Activated naive CD8-positive, alpha-beta T cell treated with anti-CD3 and anti-CD28 coated beads, Interleukin-2, amount 50 U/mL, for 16 hours (primary cell): ENCODE measurements around the gene MX1.
"Not testable (repeated sequence)": the region's sequence is repeated elsewhere in the genome, so short reads cannot be mapped to it uniquely, and the experiment has no call there.

Experiments used
- DNase-seq: peaks from one replicate; pipeline ENCODE4 v3.0.0-alpha.2; 2020; ENCODE audit warnings: low read depth, low spot score

Gene MX1

DNA sequence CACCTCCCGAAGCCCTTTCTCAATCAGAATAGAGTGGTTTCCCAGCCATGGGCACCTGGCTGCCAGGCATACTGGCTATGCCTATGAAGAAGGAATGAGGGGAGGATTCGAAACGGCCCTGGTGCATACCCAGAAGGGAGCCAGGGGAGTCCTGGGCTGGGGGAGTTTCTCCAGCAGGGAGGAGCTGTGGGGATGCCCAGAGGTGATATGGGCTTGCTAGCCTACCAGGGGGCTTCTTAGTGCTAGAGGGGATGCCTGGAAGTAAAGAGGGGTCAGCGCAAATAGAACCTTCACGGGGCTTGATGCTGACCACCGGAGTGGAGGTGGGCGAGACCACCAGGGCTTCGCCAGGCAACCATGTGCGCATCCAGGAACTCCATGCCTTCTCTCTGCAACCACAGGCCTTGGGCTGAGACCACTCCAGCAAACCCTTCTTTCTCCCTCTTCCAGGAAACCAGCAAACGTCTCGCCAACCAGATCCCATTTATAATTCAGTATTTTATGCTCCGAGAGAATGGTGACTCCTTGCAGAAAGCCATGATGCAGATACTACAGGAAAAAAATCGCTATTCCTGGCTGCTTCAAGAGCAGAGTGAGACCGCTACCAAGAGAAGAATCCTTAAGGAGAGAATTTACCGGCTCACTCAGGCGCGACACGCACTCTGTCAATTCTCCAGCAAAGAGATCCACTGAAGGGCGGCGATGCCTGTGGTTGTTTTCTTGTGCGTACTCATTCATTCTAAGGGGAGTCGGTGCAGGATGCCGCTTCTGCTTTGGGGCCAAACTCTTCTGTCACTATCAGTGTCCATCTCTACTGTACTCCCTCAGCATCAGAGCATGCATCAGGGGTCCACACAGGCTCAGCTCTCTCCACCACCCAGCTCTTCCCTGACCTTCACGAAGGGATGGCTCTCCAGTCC, 18.2 kb upstream of the MX1 start:
- no peak for DNase-seq

DNA sequence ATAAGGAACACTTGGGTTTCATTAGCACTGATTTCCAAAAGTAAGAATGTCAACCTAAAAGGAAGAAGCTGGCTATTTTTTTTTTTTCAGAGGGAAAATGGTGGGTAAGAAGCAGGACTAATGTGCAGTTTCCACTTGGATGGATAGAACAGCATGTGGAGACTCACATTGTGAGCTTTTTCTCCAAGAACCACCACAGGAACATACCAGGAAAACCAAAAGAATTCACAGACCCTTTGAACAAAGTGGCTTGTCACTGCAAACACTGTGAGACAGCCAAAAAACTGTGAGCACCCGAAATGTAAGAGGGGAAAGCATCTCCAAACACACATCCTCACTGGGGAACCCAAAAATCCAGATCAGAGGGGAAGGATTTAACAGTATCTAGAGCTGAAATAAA, 15.7 kb upstream of the MX1 start:
- DNase-seq = no peak

DNA sequence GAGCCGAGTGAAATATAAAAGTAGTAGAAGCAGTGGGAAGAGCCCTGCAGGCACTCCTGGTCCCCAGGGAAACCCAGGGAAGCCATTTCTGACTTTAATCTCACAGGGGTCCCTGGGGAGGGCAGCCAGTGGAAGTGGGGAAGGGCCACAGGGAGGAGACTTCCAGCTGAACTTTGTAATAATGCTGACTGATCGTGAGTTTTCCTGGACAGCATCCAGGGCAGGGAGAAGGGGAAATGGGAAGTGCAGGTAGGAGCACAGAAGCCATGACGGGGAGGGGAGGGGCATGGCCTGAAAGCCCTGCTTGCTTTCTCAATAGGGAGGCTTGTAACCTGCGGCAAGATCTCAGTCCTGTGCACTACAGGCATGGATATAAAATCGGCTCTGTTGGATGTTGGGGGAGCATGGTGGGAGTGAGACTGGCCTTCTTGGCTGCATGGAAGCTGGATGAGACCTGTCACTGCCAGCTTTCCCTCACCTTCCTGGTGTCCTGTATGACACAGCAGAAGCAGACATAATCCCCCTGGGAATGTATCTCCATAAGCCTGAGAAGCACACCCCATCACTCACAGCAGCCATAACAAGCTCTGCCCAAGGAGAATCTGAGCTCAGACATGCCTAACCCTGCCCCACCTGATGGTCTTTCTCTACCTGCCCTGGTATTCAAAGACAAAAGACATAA, 15.1 kb upstream of the MX1 start:
- DNase-seq = no peak

DNA sequence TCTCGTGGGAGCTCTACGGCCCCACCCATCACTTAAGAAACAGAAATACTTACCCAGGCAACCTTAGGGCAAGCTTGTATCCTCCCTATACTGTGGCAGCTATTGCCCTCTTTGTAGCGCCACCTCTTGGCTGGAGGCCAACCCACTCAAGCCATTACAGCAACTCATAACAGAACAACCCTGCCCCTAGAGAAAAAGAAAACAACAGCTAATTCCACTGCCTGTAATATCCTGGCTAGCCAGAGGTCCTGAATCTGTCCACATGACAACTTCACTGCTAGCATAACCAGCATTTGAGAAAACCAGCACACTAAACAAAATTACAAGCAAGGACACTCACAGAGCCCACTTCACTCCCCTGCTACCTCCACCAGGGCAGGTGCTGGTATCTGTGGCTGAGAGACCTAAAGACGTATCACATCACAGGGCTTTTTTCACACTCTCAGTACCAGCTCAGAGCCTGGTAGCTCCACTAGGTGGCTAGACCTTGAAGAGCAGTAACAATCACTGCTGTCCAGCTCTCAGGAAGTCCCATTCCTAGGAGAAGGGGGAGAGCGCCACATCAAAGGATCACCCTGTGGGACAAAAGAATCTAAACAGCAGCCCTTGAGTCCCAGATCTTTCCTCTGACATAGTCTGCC, 14.5 kb upstream of the MX1 start:
- DNase-seq = no peak

DNA sequence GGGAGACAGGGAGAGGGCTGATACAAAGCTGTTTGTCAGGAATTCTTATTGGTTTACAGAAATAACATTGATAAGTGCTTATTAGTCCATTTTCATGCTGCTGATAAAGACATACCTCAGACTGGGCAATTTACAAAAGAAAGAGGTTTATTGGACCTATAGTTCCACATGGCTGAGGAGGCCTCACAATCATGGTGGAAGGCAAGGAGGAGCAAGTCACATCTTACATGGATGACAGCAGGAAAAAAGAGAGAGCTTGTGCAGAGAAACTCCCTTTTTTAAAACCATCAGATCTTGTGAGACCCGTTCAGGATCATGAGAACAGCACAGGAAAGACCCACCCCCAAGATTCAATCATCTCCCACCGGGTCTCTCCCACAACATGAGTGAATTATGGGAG, 8.5 kb upstream of the MX1 start:
- not testable (repeated sequence) for DNase-seq

DNA sequence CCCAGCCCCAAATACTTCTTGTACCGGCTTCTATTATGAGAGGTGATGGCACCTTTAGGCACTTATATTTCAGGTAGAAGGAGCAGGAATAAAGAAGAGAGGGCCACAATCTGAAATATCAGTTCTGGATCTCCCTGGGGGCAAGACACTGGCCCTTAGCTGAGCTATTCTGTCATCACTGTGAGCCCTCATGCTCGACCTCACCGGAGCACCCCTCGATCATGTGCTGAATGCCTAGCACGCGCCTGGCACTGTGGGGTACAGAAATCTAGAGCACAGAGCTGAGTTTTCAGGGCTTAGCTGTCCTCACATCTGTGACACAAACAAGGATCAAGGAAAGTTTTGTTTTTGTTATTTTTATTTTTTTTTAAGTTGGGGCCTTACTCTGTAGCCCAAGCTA, 7.6 kb upstream of the MX1 start:
- no peak for DNase-seq

DNA sequence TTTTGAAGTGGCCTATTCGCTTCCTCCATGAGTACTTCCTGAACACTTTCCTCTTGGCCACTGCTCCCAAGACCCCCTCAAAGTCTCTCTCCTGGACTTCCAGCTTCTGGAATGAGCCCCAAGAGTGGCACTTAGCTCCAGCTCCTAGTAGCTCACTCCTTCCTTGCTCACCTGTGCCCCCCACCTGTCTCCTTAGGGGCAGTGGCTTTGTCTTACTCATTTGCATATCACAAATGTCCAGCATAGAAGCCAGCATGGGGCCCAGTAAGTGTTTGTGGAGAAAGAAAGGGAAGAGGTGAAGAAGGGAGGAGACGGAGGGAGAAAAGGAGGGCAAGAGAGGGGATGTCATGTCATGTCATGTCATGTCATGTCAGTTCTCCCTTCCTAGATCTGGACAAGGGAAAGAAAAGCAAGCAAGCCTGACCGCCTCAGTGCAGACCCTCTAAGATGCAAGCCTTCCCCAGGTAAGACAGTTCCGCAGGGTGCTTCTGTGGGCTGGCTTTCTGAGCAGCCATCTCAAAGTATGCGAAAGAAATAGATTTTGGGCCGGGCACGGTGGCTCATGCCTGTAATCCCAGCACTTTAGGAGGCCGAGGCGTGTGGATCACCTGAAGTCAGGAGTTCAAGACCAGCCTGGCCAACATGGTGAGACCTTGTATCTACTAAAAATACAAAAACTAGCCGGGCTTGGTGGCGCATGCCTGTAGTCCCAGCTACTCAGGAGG, 6.9 kb upstream of the MX1 start:
- no peak for DNase-seq

DNA sequence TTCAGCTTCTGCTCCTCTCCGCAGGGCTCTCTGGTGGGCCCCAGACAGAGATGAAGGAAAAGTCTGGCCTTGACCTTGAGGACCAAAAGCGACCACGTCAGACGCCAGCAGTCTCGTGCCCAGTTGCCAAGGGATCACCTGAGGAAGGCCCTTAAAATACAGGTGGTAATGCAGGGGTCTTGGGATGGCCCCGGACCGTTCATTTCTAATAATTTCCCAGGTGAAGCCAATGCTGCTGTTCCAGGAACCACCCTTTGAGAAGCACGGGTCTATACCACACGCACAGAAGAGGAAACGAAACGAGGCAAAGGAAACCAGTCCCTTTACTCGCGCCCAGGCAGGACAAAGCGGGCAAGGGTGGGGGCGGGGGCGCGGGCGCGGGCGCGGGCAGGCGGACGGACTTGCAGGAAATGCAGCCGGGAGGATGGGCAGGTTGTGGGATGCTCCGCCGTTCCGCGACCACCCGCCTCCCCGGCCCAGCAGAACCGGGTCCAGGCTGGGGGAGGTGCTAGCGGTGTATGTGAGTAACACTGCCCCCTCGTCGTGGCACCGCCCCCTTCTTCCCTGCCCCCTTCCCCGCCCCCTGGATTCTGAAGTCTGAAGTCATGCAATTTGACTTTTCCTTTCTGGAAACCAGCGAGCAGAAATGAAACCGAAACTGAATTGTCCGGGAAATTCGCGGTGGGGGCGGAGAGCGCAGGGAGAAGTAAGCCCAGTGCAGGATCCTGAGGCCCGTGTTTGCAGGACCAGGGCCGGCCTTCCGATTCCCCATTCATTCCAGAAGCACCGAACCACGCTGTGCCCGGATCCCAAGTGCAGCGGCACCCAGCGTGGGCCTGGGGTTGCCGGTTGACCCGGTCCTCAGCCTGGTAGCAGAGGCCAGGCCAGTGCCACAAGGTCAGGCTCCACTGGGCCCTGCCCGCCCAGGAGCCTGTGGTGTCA, 5.8 kb upstream of the MX1 start:
- DNase-seq = no peak

DNA sequence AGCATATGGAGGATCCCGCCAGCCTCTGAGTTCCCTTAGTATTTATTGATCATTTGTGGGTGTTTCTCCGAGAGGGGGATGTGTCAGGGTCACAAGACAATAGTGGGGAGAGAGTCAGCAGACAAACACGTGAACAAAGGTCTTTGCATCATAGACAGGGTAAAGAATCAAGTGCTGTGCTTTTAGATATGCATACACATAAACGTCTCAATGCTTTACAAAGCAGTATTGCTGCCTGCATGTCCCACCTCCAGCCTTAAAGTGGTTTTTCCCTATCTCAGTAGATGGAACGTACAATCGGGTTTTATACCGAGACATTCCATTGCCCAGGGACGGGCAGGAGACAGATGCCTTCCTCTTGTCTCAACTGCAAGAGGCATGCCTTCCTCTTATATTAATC, 5.0 kb upstream of the MX1 start:
- DNase-seq = not testable (repeated sequence)

DNA sequence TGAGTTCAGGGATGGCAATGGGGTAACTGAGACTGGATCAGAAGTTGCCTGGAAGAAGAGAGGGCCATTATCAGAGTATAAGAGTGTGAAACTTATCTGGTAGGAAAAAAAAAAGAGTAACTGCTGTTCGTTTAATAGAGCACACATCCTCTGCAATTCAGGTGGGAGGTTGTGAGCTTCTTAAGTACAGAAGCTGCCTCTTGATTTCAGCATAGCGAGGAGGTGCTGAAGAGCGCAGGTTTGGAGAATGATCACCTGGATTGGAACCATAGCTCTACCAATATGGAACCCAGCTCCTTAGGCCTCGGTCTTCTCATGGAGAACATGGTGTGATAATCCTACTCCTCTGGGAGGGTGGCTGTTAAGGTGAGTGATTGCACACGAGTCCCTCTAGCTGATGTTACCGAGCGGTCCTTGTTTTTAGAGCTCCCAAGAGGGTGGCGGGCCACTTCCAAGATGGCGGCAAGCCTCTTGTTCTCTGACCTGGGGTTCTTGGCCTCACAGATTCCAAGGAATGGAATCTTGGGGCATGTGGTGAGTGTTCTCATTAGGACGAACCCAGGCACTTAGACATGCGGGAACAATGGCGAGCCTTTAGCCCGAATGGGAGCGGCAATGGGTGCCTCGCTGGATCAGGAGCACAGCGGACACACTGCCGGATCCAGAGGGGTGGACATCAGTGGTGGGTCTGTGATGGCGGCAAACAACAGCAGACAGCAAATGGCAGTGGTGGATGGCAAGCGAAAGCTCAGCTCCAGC, 3.3 kb upstream of the MX1 start:
- DNase-seq = no peak

DNA sequence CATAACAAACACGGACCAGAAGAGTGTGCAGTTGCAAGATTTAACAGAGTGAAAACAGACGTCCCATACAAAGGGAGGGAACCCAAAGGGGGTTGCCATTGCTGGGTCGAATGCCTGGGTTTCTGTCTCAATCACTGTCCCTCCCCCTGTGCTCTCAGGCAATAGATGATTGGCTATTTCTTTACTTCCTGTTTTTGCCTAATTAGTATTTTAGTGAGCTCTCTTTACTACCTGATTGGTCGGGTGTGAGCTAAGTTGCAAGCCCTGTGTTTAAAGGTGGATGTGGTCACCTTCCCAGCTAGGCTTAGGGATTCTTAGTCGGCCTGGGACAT, 2.8 kb upstream of the MX1 start:
- not testable (repeated sequence) for DNase-seq

DNA sequence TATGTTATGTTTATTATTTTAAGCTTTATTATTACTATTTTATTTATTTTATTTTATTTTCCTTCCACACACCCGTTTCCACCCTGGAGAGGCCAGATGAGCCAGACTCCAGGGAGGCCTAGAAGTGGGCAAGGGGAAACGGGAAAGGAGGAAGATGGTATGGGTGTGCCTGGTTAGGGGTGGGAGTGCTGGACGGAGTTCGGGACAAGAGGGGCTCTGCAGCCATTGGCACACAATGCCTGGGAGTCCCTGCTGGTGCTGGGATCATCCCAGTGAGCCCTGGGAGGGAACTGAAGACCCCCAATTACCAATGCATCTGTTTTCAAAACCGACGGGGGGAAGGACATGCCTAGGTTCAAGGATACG, 468 bp upstream of the MX1 start:
- no peak for DNase-seq

DNA sequence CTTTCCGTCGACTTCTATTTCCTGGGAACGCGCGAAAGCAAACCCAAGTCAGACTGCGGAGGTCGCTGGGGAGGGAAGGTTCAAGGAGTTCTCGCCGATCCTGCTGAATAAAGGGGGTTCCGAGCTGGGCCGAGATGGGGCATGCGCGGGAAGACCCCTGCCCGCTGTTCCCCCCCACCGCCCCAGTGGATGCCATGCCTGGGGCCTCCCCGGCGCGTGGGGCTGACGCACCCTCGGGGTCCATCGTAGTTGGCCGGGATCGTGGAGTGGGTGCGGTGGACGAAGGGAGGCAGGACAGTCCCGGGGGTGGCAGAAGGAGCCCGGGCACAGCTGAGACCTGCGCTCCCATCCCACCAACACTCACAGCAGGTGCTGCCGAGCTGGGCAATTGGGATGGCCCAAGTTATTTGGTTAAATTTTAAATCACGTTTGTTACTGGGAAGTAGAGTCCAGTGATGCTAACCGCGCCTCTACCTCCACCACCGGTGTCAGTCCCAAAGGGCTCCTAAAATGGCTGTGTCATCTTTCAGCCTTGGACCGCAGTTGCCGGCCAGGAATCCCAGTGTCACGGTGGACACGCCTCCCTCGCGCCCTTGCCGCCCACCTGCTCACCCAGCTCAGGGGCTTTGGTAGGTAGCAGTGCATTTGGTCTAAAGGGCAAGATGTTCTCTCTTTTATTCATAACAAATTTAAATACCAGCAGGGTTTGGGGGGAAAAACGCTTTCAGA, 801 bp downstream of the MX1 start:
- no peak for DNase-seq

DNA sequence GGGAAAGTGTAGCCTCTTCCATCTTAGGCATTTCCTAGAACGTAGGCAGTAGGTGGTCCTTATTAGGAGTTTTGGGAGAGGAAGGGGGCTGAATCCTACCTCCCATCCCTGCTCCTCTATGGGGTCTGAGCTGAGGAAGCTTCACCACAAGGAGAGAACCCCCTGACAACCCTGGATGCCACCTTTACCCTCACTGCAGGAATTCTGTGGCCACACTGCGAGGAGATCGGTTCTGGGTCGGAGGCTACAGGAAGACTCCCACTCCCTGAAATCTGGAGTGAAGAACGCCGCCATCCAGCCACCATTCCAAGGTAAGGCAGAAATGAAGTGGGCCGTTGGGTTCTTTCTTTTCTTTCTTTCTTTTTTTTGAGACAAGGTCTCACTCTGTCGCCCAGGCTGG, 1.5 kb downstream of the MX1 start:
- DNase-seq = no peak

DNA sequence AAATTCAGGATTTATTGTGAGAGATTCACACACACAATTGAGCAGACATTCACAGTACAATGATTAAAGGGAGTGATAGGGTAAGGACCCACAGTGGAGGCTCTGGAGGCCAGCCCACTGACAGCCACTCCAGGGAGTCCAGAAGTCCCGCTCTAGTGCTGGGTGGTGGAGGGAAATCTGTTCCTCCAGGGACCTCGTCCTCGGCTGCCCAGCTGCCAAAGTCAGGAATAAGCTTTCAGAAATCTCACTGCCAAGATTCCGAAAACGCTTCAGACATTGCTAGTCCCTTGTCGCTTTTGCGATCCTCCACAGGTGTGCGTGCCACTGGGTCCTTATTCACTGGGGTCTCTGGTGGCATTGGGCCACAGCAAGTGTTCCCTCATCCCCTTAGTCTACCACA, 2.3 kb downstream of the MX1 start:
- DNase-seq = no peak

DNA sequence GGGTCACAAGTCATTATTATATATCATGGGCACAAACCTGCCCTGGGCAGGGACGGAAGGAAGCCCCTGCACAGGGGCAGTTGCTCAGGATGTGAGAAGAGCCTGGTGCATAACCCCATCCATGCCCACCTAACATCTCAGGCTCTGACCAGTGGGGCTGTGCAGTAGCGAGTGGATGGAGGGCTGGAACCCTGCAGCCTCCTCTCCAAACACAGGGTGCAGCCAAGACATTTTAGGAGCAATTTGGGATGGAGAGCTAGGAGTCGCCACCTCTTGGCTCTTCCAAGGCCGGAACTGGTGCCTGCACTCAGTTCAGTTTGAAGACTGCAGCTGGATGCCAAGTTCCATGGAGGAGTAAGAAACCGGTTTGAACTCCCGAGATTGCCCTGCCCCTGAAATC, 2.8 kb downstream of the MX1 start:
- no peak for DNase-seq

DNA sequence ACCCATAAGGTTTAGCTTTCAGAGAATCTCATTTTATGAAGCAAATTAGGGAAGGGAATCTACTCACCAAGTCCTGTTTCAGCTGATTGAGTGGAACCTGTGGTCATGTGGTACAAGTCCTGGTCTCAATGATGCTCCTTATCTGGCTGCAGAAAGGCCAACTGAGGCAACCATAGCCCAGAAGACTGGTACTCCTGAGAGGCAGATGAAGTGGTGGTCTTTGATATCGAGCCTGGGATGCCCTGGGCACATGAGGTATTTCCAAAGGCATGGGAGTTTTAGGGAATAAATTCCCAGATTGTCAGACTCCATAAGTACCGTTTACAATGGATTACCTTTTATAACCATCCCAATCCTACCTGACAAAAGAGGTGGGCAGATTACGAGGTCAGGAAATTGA, 3.3 kb downstream of the MX1 start:
- DNase-seq = no peak

DNA sequence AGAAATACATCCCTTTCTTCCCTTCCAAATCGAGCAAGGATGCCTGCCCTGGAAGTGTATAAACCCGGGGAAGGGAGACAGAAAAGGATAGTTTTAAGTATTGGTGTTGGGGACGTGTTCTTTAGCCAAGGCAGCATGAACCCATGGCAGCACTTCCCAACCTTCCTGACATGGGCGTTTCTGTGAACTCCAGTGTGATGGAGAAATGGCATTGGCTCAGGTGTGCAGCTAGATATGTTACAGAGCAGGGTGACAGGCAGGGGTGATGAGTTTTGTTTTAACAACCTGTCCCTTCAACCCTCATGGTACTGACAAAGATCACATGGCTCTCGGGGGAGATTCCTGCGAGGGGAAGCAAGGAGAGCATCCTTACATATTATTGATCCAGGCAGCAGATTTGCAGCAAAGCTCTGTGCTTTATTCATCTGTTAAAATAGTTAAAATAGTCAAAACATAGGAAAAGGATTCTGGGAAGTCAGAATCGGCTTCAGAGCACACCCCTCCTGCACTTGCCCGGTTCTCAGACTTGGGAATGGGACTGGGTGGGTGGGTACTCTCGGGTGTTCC, 4.0 kb downstream of the MX1 start:
- DNase-seq = no peak

DNA sequence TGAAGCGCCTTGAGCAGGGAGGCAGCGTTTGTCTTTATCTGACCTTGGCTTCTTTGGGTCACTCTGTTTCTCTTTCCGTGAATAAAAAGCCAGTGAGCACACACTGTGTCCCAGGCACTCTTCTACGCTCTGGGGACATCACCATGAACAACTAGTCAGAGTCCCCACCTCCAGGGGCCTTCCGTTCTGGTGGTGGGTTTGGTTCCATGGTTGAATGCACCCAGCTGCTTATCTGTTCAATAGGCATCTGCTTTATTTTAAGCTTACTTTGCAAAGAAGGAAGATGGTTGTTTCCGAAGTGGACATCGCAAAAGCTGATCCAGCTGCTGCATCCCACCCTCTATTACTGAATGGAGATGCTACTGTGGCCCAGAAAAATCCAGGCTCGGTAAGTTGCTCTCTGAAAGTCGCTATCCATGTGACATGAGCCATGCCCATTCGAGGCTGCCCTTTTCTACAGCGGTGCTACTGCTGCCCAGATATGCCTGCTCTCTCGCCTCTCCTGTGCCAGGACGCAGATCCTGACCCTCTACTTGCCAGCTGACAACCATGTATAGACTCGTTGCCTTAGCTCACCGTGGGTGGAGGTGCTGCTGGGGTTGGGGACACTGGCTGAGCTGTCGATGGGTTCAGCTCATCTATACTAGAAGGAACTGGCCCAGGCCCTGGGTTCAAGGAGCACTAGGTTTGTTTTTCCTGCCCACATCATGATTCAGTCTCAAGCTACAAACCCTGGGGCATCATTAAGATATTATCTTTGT, 5.9 kb downstream of the MX1 start:
- no peak for DNase-seq
